Effector CD4-positive, alpha-beta T cell (primary cell): Measurements from ENCODE around the gene PCBP3.

Experiments used
- DNase-seq: peaks from one replicate; pipeline ENCODE4 v3.0.0-alpha.2; 2020

PCBP3 gene

DNA sequence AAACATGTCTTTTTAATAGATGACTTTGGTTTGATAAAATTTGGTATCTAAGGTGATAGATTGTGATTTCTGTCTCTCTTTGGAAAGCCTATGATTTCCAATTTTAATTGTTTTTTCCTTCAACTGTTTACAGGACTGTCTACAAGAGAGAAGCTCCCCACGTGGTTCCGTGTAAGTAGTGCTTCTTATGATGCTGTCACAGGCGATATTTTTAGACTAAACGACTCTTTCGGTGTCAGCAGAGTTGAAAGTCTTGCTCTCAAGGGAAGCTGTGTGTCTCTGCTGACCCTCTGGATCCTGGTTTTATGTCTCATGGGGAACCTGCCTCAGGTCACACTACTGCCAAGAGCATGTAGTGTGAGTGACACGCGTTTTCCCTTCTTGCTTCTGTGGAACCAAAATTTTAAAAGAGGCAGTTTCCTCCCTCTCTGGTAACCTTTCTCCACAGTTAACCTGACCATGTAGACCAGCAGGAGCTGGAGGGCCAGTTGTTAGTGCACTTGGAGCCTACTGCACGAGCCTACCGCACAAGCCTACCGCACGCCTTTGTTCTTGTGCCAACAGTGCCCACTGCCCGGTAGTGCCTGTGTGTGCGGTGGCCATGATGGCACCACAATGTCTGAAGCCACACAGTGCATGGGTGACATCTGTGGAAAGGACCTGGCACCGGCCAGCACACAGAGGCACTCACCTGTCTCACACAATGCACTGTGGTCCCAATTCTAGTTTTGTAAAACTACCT, 91.9 kb downstream of the PCBP3 start:
- DNase-seq: no peak

DNA sequence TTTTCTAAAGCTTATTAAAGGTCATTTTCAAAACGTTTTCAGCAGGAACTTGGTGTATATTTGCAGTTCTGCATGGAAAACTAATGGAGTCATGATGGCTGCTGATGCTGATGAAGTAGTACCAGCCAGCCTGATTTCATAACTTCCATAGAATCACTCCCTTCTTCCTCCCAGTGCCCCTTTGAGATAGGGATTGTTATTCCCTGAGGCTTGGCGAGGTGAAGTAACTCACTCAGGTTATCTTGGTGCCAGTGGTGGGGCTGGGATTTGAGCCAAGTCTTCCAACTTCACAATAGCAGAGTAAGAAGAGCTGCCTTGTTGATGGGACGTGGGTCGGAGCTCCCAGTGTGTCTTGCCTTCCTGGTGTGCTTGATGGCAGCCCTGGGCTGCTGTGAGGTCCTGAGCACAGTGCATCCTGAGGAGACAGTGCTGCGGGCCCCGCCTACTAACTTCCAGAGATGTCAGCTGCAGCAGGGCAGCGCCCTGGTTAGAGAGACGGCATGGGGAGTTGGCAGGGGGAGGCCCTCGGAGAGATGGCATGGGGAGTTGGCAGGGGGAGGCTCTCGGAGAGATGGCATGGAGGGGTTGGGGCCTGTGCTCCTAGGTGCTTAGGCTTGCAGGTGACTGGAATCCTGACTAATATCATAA, 92.6 kb downstream of the PCBP3 start:
- DNase-seq: no peak

DNA sequence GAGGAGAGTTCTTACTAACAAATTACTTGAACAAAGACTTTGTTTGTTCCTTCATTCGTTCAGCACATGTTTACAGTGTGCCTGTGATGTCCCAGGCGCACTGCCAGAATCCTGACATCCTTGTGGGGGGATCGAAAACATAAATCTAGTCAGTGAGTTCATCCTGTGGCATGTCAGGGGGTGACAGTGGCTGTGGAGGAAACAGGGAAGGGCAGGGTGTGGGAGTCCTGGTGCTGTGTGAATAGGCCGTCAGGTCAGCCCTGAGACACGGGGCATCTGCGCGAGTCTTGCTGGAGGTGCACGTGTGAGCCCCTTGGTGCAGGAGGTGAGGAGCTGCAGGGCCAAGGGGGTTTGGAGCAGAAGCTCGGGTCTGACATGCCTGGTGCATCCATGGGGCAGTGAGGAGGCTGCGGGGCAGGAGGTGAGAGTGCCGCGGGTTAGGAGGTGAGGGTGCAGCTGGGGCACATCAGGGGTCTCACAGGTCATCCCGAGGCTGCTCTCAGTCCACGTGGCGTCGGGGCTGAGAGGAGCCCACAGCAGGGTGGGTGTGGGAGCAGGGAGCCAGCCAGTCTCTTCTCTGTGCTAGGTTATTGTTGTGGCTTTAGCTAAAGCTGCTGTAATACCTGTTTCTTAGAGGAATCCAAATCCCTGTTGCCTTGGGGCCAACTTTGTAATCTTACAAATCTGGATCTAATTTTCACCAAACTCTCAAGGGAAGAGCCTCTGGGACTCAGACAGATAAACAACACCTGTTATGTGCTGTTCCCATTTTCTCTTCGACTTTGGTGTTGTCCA, 93.4 kb downstream of the PCBP3 start:
- DNase-seq: no peak

DNA sequence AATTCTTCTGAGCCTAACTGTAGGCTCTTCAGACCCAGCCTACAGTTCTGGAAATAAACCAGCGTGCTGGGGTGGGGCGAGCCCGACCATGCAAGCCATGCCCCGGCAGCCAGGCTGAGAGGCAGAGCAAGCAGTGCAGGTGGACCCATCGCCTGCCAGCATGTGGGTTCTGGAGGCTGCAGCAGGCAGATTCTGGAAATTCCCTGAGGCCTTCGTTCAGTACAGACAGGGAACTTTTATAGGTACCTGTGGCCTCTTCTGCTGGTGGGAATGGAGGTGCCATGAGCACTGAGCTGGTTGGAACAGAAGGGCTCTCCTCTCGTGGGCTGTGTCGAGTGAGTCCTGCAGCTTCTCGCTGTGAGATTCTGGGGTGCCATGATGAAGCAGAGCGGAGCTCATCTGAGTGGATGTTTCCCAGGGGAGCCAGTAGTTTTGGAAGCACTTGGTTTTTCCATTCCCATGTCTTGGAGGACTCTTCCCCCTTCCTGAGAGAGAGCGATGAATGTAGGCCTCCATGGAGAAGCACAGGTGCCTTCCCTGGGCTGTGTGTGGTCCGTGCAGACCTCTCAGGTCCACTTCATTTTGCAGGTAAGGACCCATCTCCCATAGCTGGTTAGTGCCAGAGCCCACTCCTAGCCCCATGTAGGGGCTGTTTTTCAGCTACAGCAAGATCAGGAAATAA, 94.1 kb downstream of the PCBP3 start:
- no peak for DNase-seq

DNA sequence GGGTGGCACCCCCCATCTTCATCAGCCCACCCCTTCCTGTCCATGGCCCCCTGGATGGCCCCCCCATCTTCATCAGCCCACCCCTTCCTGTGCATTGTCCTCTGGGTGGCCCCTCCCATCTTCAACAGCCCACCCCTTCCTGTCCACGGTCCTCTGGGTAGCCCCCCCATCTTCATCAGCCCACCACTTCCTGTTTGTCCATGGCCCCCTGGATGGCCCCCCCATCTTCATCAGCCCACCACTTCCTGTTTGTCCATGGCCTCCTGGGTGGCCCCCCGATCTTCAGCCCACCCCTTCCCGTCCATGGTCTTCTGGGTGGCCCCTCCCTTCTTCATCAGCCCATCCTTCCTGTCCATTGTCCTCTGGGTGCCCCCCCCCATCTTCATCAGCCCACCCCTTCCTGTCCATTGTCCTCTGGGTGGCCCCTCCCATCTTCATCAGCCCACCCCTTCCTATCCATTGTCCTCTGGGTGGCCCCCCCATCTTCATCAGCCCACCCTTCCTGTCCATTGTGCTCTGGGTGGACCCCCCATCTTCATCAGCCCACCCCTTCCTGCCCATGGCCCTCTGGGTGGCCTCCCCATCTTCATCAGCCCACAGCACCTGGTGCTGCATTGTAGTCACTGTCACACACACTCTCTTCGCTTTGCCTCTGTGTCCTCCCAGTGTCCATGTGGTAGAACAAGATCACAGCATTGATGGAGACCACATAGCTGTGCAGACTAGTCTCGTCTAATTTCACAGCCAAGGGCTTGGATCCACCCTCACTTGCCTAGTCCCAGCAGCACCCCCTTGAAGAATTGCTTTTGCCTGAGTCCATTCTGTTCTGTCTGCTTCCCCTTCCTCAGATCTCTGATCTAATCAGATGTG, 95.9 kb downstream of the PCBP3 start:
- DNase-seq: no peak

DNA sequence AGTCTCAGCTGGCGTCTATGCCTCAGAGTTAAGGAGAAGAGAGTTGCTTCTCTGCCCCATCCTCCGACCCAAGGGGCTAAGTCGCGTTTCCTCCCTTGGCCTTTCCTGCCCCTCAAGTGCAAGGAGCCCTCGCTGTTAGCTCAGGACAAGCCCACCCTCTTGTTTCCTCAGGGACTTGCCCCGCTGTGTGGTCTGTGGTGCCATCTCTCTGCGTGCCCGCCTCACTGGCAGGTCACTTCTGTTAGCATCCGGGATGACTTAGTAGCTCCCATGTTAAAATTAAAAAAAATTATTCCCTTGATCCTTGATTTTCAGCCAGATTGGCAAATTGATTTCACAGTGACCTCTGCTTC, 96.5 kb downstream of the PCBP3 start:
- no peak for DNase-seq

DNA sequence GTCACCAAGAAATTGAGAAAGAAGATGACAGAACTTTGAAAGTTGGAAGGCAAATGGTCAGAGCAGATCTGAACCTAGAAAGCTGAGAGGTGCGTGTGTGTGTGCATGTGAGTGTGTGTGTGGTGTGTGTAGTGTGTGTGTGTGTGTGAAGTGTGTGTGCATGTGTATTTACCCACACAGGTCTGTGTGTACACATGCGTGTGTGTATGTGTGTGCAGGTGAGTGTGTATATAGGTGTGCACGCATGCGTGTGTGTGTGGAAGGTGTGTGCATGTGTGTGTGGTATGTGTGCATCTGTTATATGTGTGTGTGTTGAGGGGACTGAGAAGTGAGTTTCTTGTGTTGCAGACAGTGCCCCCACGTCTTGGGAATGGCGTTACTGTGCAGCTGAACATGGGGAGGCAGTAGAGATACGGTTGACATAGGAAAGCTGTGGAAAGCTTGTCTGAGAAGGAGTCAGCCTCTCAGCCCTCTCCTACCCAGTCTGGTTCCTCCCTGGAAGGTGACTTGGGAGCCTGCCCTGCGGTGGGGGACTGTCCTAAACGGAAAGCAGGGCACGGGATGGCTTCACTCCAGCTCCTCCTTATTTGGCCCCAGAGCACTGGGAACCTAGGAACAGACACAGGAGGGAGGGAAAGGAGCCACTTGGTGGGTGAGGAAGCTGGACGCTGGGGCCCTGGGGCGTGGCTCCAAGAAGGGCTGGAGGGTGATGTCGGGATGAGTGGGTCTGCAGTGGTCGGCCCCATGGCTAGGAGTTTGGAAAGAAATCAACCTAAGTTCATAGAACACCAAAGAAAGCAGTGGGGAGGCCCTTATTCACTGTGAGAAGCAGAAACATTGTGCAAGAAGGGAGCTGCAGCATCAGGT, 97.2 kb downstream of the PCBP3 start:
- DNase-seq: no peak

DNA sequence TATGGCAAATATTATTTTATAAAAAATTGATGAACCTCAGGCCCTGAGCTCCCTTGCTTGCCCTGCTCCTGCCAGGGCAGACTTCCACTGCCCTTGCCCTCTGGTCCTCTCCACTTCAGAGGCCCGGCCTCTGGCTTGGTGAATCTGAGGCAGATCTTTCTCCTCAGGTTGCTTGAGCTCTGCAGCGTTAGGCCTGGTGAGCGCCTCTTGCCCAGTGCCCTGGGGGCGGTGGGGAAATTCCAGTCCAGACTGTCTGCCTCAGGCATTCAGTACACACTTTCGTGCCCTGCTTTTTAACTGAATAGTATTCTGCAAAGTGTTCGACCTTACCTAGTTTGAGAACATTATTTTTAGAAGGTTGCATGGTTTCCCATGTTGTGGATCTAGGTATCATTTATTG, 98.2 kb downstream of the PCBP3 start:
- DNase-seq: no peak

DNA sequence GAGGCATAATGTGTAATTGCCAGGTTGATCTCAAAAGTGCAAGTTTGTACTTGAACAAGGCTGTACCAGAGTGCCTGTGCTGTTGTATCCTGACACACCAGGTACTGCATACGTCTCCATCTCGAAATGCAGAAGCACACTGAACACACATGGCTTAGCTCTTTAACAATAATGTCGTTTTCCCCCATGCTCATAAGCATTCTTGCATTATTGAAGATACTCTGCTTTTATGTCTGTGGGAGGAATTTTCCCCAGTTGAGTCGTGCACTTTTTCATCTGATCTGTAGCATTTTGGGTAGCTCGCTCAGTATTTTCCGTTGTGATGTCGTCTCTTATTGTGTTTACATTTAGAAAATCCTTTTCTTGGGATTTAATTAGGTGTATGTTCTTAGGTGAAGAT, 98.7 kb downstream of the PCBP3 start:
- DNase-seq: no peak

DNA sequence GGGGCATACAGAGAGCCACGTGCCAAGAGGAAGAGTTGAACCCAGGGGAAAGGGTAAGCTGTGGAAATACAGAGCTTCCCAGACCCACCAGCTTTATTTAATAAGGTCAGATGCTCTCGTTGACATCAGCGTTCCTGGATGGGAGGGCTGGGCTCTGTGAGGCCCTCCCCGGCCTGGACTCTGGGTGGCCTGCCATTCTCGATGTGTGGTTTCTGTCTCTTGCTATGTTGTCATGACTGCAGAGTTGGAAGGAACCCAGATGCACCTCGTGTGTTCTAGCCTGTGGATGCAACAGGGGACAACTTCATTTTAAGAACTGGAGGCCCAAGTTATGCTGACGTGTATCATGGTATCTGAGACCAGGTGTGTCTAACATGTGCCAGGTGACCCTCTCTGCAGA, 101.7 kb downstream of the PCBP3 start:
- DNase-seq: no peak

DNA sequence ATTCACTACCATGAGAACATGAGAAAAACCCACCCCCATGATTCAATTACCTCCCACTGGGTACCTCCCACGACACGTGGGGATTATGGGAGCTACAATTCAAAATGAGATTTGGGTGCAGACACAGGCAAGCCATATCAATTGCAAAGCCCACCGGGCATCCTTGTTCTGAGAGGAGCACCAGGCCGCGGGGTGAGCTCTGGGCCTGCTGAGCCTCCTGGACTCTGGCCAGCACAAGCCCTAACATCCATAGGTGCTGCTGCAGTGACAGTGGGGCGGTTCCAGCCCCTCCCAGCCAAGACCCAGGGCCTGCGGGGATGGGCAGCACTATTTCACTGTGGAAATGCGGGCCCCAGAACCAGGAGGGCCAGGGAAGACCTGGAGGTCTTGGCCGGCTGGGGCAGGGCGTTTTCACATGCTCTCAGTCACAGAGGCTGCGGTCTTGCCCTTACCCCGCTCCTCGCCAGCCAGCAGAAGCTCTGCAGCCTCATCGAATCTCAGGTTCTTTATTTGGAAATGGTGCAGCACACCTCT, 103.8 kb downstream of the PCBP3 start:
- DNase-seq: no peak

DNA sequence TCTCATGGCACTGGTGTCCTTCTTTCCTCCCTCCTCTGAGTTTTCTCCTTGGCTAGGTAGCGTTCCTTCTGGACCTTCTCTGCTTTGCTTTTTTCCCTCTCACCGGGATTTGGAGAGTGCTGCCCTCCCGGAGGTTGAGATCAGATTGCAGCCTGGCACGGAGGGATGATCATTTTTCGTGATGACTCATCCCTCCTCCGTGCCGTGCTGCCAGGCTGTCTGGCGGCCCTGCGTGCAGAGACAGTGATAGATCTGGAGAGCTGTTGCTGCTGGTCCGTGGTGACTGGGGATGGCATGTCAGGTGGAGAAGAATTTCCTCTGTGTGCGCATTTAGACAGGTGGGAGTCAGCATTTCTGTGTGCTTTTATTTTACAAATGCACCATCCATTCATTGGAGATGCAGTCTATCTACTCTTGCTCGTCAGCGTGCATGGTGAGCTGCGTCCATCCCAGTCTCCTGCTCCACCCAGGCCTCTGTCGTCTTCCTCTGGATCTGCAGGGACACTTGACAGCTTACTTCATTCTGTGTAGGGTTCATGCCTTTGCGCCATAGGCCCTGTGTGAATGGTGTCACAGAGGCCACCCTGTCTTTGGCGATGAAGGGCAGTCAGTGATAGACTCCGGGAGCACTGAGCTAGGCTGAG, 104.4 kb downstream of the PCBP3 start:
- no peak for DNase-seq

DNA sequence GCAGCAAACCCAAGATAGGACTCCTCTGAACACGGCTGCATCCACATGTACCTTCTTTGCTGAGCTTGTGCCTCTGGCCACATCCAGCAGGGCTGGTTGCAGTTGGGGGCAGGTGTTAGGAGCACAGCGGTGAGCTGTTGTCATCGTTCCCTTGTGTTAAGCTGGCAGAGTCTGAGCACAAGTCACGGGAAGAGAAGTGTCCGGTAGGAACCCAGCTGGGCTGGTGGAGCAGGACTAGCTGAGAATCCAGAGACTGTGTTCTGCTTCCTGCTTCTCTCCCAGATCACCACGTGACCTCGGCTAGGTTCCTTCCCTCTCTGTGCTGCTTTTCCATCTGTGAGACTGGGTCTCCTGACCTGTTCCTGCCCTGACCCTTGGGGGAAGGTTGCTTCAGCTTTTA, 105.1 kb downstream of the PCBP3 start:
- no peak for DNase-seq

DNA sequence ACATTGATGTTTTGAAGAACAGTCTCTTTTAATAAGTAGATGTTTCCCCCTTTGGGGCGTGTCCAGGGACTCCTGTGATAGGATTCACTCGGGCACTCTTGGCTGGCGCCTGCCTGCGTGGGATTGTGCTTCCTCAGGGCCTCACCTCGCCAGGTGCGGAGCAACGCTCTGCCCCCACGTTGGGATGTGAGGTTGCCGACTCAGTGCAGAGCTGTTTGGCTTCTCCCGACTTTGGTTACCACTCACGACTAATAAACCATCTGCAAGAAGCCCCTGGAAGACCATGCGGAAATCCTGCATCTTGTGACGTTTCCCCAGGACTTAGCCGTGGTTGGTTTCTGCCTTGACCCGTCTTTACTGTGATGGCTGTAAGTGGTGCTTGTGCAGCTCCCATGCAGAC, 106.4 kb downstream of the PCBP3 start:
- DNase-seq: no peak

DNA sequence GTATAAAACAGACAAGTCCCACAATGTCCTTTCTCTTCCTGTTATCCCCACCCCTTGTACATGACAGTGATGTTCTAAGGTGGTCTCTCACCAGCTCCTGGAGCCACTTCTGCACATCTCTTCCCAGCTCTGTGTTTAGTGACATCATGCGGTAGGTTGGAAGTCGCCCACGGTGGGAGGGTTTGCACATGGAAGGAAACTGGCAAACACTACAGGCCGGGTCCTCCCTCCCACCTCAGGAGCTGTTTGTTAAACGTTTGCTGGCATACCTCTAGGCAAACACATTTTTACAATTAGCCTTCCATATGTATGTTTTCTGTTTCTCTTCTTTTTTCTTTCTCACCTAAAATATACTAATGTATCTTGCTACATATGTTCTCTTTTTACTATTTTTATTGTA, 107.4 kb downstream of the PCBP3 start:
- DNase-seq: no peak

DNA sequence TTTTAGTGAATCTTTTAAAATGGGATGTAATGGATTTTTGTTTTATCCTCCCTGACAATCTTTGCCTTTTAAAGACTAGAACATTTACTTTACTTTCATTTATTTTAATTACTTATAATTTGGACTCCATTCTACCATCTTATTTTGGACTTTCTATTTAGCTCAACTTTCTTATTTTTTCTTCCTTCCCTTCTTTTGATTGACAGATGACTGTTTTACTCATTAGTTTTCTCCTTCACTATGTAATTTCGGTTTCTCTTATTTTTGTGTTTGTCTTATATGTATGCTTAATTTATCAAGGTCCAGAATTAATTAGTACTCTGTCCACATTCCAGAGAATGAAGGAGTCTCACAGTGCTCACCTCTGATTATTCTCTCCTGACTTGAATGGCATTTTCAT, 109.9 kb downstream of the PCBP3 start:
- DNase-seq: no peak

DNA sequence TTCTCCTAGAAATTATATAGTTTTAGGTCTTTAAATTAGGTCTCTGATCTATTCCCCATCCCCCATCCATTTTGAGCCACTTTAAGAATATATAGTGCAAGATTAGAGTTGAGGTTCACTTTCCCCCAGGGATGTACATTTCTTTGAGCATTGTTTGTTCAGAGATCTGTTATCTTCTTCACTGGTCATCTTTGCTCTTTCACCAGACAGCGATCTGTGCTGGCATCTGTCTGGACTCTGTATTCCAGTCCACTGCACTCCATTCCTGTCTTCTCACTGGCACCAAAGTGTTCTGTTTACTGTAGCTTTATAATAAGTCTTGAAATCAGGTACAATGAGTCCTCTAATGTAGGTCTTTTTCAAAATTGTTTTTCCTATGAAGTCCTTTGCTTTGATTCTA, 112.5 kb downstream of the PCBP3 start:
- DNase-seq: no peak

DNA sequence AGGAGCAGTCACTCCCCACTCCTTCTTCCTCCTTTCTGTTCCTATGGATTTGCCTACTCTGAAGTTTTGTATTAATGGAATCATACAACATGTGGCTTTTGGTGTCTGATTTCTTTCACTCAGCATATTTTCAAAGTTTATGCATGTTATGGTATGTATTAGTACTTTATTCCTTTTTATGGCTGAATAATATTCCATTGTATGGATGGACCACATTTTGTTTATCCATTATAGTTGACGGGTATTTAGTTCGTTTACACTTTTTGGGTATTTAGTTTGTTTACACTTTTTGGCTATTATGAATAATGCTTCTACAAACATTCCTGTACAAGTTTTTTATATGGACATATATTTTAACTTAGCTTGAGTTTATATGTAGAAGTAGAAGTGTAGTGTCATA, 113.1 kb downstream of the PCBP3 start:
- no peak for DNase-seq

DNA sequence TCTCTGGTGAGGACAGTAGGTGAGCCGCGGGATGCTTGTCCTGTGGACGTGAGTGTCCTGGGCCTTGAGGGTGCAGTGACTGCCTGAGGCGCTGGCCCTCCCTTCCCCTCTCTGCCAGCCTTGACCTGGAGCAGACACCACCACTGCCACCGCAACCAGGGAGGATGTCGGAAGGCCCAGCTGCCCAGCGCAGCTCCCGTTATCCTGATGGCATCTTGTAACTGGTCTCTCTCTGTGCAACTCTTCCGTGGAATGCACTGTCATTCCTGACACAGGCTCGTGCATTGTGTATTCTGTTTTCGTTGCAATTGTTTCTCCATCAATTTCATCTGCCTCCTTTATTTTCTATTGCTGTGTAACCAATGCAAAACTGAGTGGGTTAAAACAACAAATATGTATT, 118.2 kb downstream of the PCBP3 start:
- no peak for DNase-seq

DNA sequence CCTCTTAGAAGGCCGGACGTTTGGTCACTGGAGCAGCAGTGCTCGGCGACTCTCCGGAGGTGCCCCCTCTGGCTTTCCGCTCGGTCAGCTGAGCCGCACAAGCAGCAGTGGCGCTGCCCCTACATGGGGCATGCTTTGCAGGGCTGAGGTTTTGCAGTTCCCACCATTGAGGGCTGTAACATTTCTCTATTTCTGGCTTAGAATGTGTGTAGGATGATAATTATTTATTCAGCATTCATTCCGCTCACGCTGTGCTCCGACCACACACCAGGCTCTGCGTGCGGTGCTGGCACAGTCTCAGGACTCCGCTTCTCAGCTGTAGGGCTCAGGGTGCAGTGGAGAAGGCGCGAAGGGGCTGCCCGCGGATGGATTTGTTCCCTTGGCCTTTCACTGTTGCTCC, 119.5 kb downstream of the PCBP3 start:
- no peak for DNase-seq

DNA sequence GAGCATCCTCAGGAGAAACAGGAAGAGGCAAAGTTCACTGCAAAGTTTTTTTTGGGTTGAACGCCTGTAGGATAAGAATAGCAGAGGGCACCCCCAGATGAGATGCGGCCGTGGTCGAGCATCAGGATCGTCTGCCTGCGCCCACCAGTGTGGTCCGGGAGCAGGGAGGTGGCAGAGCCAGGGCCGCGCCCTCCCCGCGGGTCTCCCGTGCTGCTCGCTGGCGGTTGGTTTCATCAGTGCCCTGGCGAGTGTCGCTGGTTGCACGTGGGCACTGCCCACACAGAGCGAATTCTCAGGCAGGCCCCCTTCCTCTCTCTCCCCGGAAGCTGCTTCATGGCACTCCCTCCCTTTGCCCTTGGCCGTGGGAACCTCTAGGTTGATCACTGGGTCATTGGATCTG, 120.0 kb downstream of the PCBP3 start:
- DNase-seq: no peak
